B cell (primary cell): ENCODE measurements around the gene NRG2. TPM values are rescaled to one million over a fixed set of nuclear protein-coding genes. Genes with fewer than 3 reads are reported as not detected.

ENCODE experiments used
- ATAC-seq: fragments of 200-7000 bp; cut with Tn5 transposase; one replicate; pipeline ENCODE4 v1.10.0; 2021; ENCODE audit warnings: low read depth, mild to moderate bottlenecking, moderate number of reproducible peaks, moderate library complexity
- CTCF ChIA-PET: fragments of 350-600 bp; sonication (Branson Sonifier 250); formaldehyde crosslinking; loops from one replicate; lab custom pipeline; 2021; ENCODE audit warnings: antibody characterized with exemption, inconsistent platforms; lab: Charles Lee
- POLR2A ChIA-PET: fragments of 350-600 bp; sonication (Branson Sonifier 250); formaldehyde crosslinking; loops from one replicate; lab custom pipeline; 2021; ENCODE audit warnings: antibody characterized with exemption; lab: Charles Lee
- DNase-seq: peaks from one replicate; pipeline ENCODE4 v3.0.0; 2013
- H2AFZ ChIP-seq: 2 replicates; pipeline ENCODE4 v1.6.1; 2012; ENCODE audit warnings: mild to moderate bottlenecking, low read depth, low read length; ENCODE audit not compliant: insufficient read depth, poor library complexity, severe bottlenecking
- H3K27ac ChIP-seq, 2 donors: 1 replicate in 1 of 2; 2 replicates in 1 of 2; pipeline ENCODE4 v1.5.1; 2012 to 2013; ENCODE audit warnings: low read length in 2 of 2, mild to moderate bottlenecking in 2 of 2, moderate library complexity in 1 of 2
- H3K27me3 ChIP-seq, 4 experiments: fragments of 200-600 bp in 1 of 4; sonication (generic) in 1 of 4; replicated peaks in 1 of 4; 1 replicate in 2 of 4; 2 replicates in 2 of 4; pipeline versions ENCODE4 v1.6.1 to v1.7.0; 2013 to 2016; ENCODE audit warnings: low read length in 3 of 4, mild to moderate bottlenecking in 2 of 4, mixed read lengths in 1 of 4, moderate library complexity in 1 of 4; ENCODE audit not compliant: insufficient read depth in 4 of 4, control insufficient read depth in 3 of 4; ENCODE audit errors: control extremely low read depth in 1 of 4
- H3K36me3 ChIP-seq, 2 experiments: replicated peaks in 1 of 2; 1 replicate in 1 of 2; 2 replicates in 1 of 2; pipeline versions ENCODE4 v1.6.1 to v1.7.1; 2013; ENCODE audit warnings: low read length in 1 of 2; ENCODE audit not compliant: insufficient read depth in 2 of 2, control insufficient read depth in 1 of 2; ENCODE audit errors: control extremely low read depth in 1 of 2, extremely low read depth in 1 of 2
- H3K4me1 ChIP-seq, 2 donors: fragments of 200-600 bp in 1 of 2; sonication (generic) in 1 of 2; 1 replicate in 1 of 2; 2 replicates in 1 of 2; pipeline versions ENCODE4 v1.5.1 to v1.6.1; 2013 to 2017; ENCODE audit warnings: low read length in 2 of 2; ENCODE audit not compliant: control insufficient read depth in 2 of 2, insufficient read depth in 2 of 2
- H3K4me2 ChIP-seq: replicated peaks from 2 replicates; pipeline ENCODE3; 2012; ENCODE audit warnings: mild to moderate bottlenecking, low read depth, low read length; ENCODE audit not compliant: poor library complexity, severe bottlenecking
- H3K4me3 ChIP-seq, 5 experiments: fragments of 200-600 bp in 1 of 5; sonication (generic) in 1 of 5; 1 replicate in 3 of 5; 2 replicates in 2 of 5; pipeline versions ENCODE4 v1.5.1 to v1.7.0; 2011 to 2016; ENCODE audit warnings: low read length in 4 of 5, mild to moderate bottlenecking in 4 of 5, low read depth in 2 of 5, control low read depth in 1 of 5, moderate library complexity in 1 of 5; ENCODE audit not compliant: insufficient read depth in 1 of 5; ENCODE audit errors: control extremely low read depth in 1 of 5, extremely low read depth in 1 of 5
- H3K79me2 ChIP-seq: fragments of 200-600 bp; sonication (generic); one replicate; pipeline ENCODE4 v1.6.0; 2016; ENCODE audit warnings: low read length; ENCODE audit not compliant: control insufficient read depth, insufficient read depth
- H3K9ac ChIP-seq: fragments of 200-600 bp; sonication (generic); 2 replicates; pipeline ENCODE4 v1.6.1; 2017; ENCODE audit warnings: mild to moderate bottlenecking, low read length, moderate library complexity
- H3K9me3 ChIP-seq, 3 donors: one replicate each; pipeline versions ENCODE4 v1.6.1 to v1.7.1; 2013; ENCODE audit warnings: low read length in 2 of 3; ENCODE audit not compliant: control insufficient read depth in 2 of 3, insufficient read depth in 1 of 3; ENCODE audit errors: control extremely low read depth in 1 of 3
- H4K20me1 ChIP-seq: 2 replicates; pipeline ENCODE4 v1.6.0; 2012; ENCODE audit warnings: mild to moderate bottlenecking, low read length; ENCODE audit not compliant: insufficient read depth, control insufficient read depth, poor library complexity, severe bottlenecking
- H3K27ac Mint-ChIP-seq: one replicate; pipeline ENCODE4 v1.8.0; 2021; ENCODE audit warnings: mixed read lengths
- H3K27me3 Mint-ChIP-seq: one replicate; pipeline ENCODE4 v1.8.0; 2021; ENCODE audit warnings: mixed read lengths
- H3K4me1 Mint-ChIP-seq: one replicate; pipeline ENCODE4 v1.8.0; 2021; ENCODE audit warnings: mixed read lengths
- H3K4me3 Mint-ChIP-seq: one replicate; pipeline ENCODE4 v1.8.0; 2021; ENCODE audit warnings: mixed read lengths
- H3K9me3 Mint-ChIP-seq: one replicate; pipeline ENCODE4 v1.8.0; 2022; ENCODE audit warnings: mixed read lengths; ENCODE audit not compliant: insufficient read depth
- EZH2 ChIP-seq: IDR thresholded peaks from 2 replicates; pipeline ENCODE4 v1.6.1; 2012; ENCODE audit warnings: borderline replicate concordance, low read depth, mild to moderate bottlenecking, moderate library complexity, low read length; ENCODE audit not compliant: insufficient read depth, poor library complexity, severe bottlenecking
- WGBS: methylation state at CpG from one replicate; pipeline ENCODE4 v1.1.5; 2013; ENCODE audit warnings: missing lambda C conversion rate; ENCODE audit not compliant: insufficient coverage; 5-methylcytosine and 5-hydroxymethylcytosine counted together
- intact Hi-C: fragments of 100-400 bp; cut with micrococcal nuclease; formaldehyde crosslinking; loops from one replicate; pipeline ENCODE4 v1.10.0; 2022
- polyA plus RNA-seq: library from polyadenylated mRNA; depleted of rRNA; stranded (reverse); fragments of >200 nt; gene quantifications from 2 replicates; pipeline ENCODE4 v1.2.3, GENCODE V29; 2012
- total RNA-seq, 2 donors: library from RNA; stranded (reverse); fragments of 120-200 nt in 1 of 2; gene quantifications; 1 replicate in 1 of 2; 2 replicates in 1 of 2; pipeline versions ENCODE4 v1.2.3 to v1.2.4, GENCODE V29; 2013 to 2022
- TF ChIP-seq, protein P1 (sequence below): fragments of 200-600 bp; IDR thresholded peaks from one replicate; pipeline ENCODE4 v1.8.0; 2022; ENCODE audit warnings: antibody characterized with exemption, mild to moderate bottlenecking

NRG2 gene
- total and polyA plus RNA-seq, 2 donors (not counting 1 experiment from before 2014, with no cell fraction given): 0.13 to 0.15 TPM

DNA sequence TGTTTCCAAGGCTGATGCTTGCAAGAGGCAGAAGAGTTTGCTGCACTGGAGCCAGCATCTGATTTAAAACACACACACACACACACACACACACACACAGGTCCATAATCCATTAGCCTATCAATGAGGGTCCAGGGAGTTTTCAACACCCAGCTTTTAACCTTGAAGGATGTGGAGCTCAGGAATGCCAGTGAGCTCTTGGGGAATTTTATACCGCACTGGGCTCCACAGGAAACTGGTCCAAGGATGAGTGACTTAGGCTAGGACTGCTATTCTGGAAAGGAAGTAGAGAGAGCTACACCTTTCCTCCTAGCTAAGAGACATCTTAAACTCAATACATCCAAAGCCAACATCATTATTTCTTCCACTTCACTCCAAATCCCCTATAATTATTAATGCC is 942 bp upstream of the NRG2 start:
- H2AFZ ChIP-seq: no peak overlapping the region
- intact Hi-C loops: no loop called here
- H3K27ac ChIP-seq: no peak overlapping the region
- POLR2A ChIA-PET: no interaction called here
- Mint-ChIP-seq H3K27me3 (peaks cover 53% of the 10 kb centered on the region), H3K4me3 (peak overlapping the region; percentile 84), H3K9me3 (no peaks in the 10 kb centered on the region), H3K4me1 (peaks cover 21% of the 10 kb centered on the region), H3K27ac (no peak overlapping the region)
- peaks cover 2 to 64% (median 45%) of the 10 kb centered on the region in 4 experiments for H3K27me3 ChIP-seq
- peaks cover 22 to 23% of the 10 kb centered on the region in 2 donors for H3K4me1 ChIP-seq
- no CpG with 5 or more reads among the region's 1 CpG for WGBS
- peaks cover 0 to 8% (median 0%) of the 10 kb centered on the region in 3 donors for H3K9me3 ChIP-seq
- TF ChIP-seq, protein P1, sequence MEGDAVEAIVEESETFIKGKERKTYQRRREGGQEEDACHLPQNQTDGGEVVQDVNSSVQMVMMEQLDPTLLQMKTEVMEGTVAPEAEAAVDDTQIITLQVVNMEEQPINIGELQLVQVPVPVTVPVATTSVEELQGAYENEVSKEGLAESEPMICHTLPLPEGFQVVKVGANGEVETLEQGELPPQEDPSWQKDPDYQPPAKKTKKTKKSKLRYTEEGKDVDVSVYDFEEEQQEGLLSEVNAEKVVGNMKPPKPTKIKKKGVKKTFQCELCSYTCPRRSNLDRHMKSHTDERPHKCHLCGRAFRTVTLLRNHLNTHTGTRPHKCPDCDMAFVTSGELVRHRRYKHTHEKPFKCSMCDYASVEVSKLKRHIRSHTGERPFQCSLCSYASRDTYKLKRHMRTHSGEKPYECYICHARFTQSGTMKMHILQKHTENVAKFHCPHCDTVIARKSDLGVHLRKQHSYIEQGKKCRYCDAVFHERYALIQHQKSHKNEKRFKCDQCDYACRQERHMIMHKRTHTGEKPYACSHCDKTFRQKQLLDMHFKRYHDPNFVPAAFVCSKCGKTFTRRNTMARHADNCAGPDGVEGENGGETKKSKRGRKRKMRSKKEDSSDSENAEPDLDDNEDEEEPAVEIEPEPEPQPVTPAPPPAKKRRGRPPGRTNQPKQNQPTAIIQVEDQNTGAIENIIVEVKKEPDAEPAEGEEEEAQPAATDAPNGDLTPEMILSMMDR: no peak
- no peak for TF ChIP-seq EZH2
- no peaks in the 10 kb centered on the region for H3K36me3 ChIP-seq
- no peaks in the 10 kb centered on the region for H3K79me2 ChIP-seq
- H3K4me3 ChIP-seq: no peak overlapping the region
- DNase-seq (peak; percentile 21), ATAC-seq (no peak)
- no peaks in the 10 kb centered on the region for H4K20me1 ChIP-seq
- H3K4me2 ChIP-seq: peak overlapping the region; percentile 91
- CTCF ChIA-PET: interaction anchor here (1.0 to 1.6 kb wide), 4 partner anchors 14 to 102 kb away, joined by 3 to 4 read pairs (median 4); no protein-coding TSS in a partner anchor
- no peak overlapping the region for H3K9ac ChIP-seq

GRCh38 chr5:140043508-140043872 is 391 bp upstream of the NRG2 start:
- DNase-seq (no peak), ATAC-seq (no peak)
- peak overlapping the region; percentile 73 for H2AFZ ChIP-seq
- peaks cover 0 to 8% (median 0%) of the 10 kb centered on the region in 3 donors for H3K9me3 ChIP-seq
- intact Hi-C loops: no loop called here
- H3K9me3 Mint-ChIP-seq: no peaks in the 10 kb centered on the region
- H3K27me3 Mint-ChIP-seq: peaks cover 50% of the 10 kb centered on the region
- peaks cover 22% of the 10 kb centered on the region for H3K4me1 Mint-ChIP-seq
- ChIA-PET CTCF (interaction anchor here (0.8 to 1.6 kb wide), 5 partner anchors 15 to 102 kb away, joined by 3 to 4 read pairs (median 4); no protein-coding TSS in a partner anchor), POLR2A (no interaction called here)
- 2% methylated on average over 12 of the region's 12 CpGs for WGBS
- H3K79me2 ChIP-seq: no peaks in the 10 kb centered on the region
- no peaks in the 10 kb centered on the region for H4K20me1 ChIP-seq
- no peak overlapping the region for H3K27ac Mint-ChIP-seq
- H3K4me2 ChIP-seq: peak overlapping the region; percentile 91
- H3K36me3 ChIP-seq: no peaks in the 10 kb centered on the region
- H3K4me3 ChIP-seq: peak overlapping the region in 4 of 5 experiments; percentile 44 to 61 (median 54)
- H3K4me1 ChIP-seq: peaks cover 23 to 25% of the 10 kb centered on the region in 2 donors
- H3K27me3 ChIP-seq: peaks cover 2 to 64% (median 46%) of the 10 kb centered on the region in 4 experiments
- H3K27ac ChIP-seq: no peak overlapping the region
- H3K9ac ChIP-seq: peak overlapping the region; percentile 65
- TF ChIP-seq, protein P1: peak; percentile 33
- no peak for TF ChIP-seq EZH2
- peak overlapping the region; percentile 84 for H3K4me3 Mint-ChIP-seq
